Liver (tissue), 9 donors: Measurements from ENCODE around the gene GIT2. TPM values are rescaled to one million over a fixed set of nuclear protein-coding genes. Genes with fewer than 3 reads are reported as not detected.

Experiments
- DNase-seq: peaks from one replicate; pipeline ENCODE4 v3.0.0-alpha.2; 2017; ENCODE audit warnings: low spot score
- H3K27ac ChIP-seq, 2 donors: one replicate each; pipeline ENCODE4 v1.7.0; 2013; ENCODE audit warnings: inconsistent platforms in 2 of 2, low read length in 2 of 2, control low read depth in 1 of 2, low read depth in 1 of 2, mild to moderate bottlenecking in 1 of 2
- H3K27me3 ChIP-seq, 4 donors: one replicate each; pipeline versions ENCODE4 v1.6.1 to v1.7.0; 2013; ENCODE audit warnings: low read length in 3 of 4, inconsistent platforms in 1 of 4, mild to moderate bottlenecking in 1 of 4, moderate library complexity in 1 of 4; ENCODE audit not compliant: control insufficient read depth in 4 of 4, insufficient read depth in 4 of 4
- H3K36me3 ChIP-seq, 4 donors: one replicate each; pipeline versions ENCODE4 v1.6.1 to v1.7.0; 2013; ENCODE audit warnings: low read length in 3 of 4, mild to moderate bottlenecking in 3 of 4, low read depth in 1 of 4, moderate library complexity in 1 of 4; ENCODE audit not compliant: control insufficient read depth in 4 of 4, insufficient read depth in 3 of 4
- H3K4me1 ChIP-seq, 4 donors: one replicate each; pipeline versions ENCODE4 v1.6.1 to v1.7.0; 2013; ENCODE audit warnings: low read length in 3 of 4, mild to moderate bottlenecking in 3 of 4, moderate library complexity in 1 of 4; ENCODE audit not compliant: control insufficient read depth in 4 of 4, insufficient read depth in 4 of 4
- H3K4me3 ChIP-seq, 3 donors: one replicate each; pipeline versions ENCODE4 v1.6.1 to v1.7.0; 2013; ENCODE audit warnings: low read length in 3 of 3, control low read depth in 1 of 3, low read depth in 1 of 3, mild to moderate bottlenecking in 1 of 3
- H3K9ac ChIP-seq, 2 donors: one replicate each; pipeline ENCODE4 v1.7.0; 2013; ENCODE audit warnings: low read length in 2 of 2, mild to moderate bottlenecking in 2 of 2, moderate library complexity in 2 of 2, control low read depth in 1 of 2, low read depth in 1 of 2
- H3K9me3 ChIP-seq, 4 donors: one replicate each; pipeline versions ENCODE4 v1.6.1 to v1.7.0; 2013; ENCODE audit warnings: low read length in 3 of 4; ENCODE audit not compliant: control insufficient read depth in 4 of 4
- EGR1 ChIP-seq, 2 donors: IDR thresholded peaks; 2 replicates each; pipeline ENCODE4 v1.6.1; 2016 to 2018; ENCODE audit warnings: antibody characterized with exemption in 2 of 2, low read depth in 2 of 2
- FOXA1 ChIP-seq: IDR thresholded peaks from 2 replicates; pipeline ENCODE4 v1.6.1; 2016; ENCODE audit warnings: antibody characterized with exemption
- FOXA2 ChIP-seq: IDR thresholded peaks from 2 replicates; pipeline ENCODE4 v1.6.1; 2016; ENCODE audit warnings: antibody characterized with exemption
- GABPA ChIP-seq, 2 donors: IDR thresholded peaks in 1 of 2; conservative IDR thresholded peaks in 1 of 2; 2 replicates each; pipeline ENCODE4 v1.6.1; 2016; ENCODE audit warnings: antibody characterized with exemption in 2 of 2, mild to moderate bottlenecking in 1 of 2, moderate library complexity in 1 of 2
- HNF4A ChIP-seq, 2 donors: conservative IDR thresholded peaks; 2 replicates each; pipeline ENCODE4 v1.6.1; 2016; ENCODE audit warnings: antibody characterized with exemption in 2 of 2, mild to moderate bottlenecking in 2 of 2
- HNF4G ChIP-seq: IDR thresholded peaks from 2 replicates; pipeline ENCODE4 v1.6.1; 2016; ENCODE audit warnings: antibody characterized with exemption
- JUND ChIP-seq, 2 donors: IDR thresholded peaks; 2 replicates each; pipeline ENCODE4 v1.6.1; 2016; ENCODE audit warnings: antibody characterized with exemption in 2 of 2
- NR2F2 ChIP-seq: IDR thresholded peaks from 2 replicates; pipeline ENCODE4 v1.6.1; 2016; ENCODE audit warnings: antibody characterized with exemption
- RAD21 ChIP-seq, 2 donors: IDR thresholded peaks; 2 replicates each; pipeline ENCODE4 v1.6.1; 2016; ENCODE audit warnings: antibody characterized with exemption in 2 of 2, mild to moderate bottlenecking in 2 of 2
- RXRA ChIP-seq, 2 donors: IDR thresholded peaks; 2 replicates each; pipeline ENCODE4 v1.6.1; 2017 to 2018; ENCODE audit warnings: antibody characterized with exemption in 2 of 2, mild to moderate bottlenecking in 1 of 2
- SP1 ChIP-seq: IDR thresholded peaks from 2 replicates; pipeline ENCODE4 v1.6.1; 2018; ENCODE audit warnings: antibody characterized with exemption, mild to moderate bottlenecking
- TAF1 ChIP-seq: conservative IDR thresholded peaks from 2 replicates; pipeline ENCODE4 v1.6.1; 2016; ENCODE audit warnings: antibody characterized with exemption, mild to moderate bottlenecking
- YY1 ChIP-seq: IDR thresholded peaks from 2 replicates; pipeline ENCODE4 v1.6.1; 2016; ENCODE audit warnings: antibody characterized with exemption, mild to moderate bottlenecking
- WGBS: extraction: QIAGEN DNeasy Blood & Tissue Kit; methylation state at CpG from one replicate; pipeline ENCODE4 v1.1.7; 2013; 5-methylcytosine and 5-hydroxymethylcytosine counted together
- polyA plus RNA-seq, 2 donors: library from polyadenylated mRNA; stranded (reverse) in 1 of 2; unstranded in 1 of 2; fragments of 200-250 nt in 1 of 2; fragments of >200 nt in 1 of 2; fragmentation: Nextera tagmentation in 1 of 2; extraction: Ambion mirVana in 1 of 2; gene quantifications; one replicate each; pipeline versions ENCODE4 v1.2.1 to v1.2.3, GENCODE V29; 2013 to 2015
- total RNA-seq, 2 donors: library from RNA; depleted of rRNA; stranded (reverse); fragments of >200 nt; gene quantifications; one replicate each; pipeline ENCODE4 v1.2.3, GENCODE V29; 2014
- TF ChIP-seq, protein P1 (sequence below): IDR thresholded peaks from 2 replicates; pipeline ENCODE4 v1.6.1; 2016; ENCODE audit warnings: antibody characterized with exemption, mild to moderate bottlenecking
- TF ChIP-seq, protein P2 (sequence below): IDR thresholded peaks from 2 replicates; pipeline ENCODE4 v1.6.1; 2016; ENCODE audit warnings: antibody characterized with exemption
- TF ChIP-seq, protein P3 (sequence below): IDR thresholded peaks from 2 replicates; pipeline ENCODE4 v1.6.1; 2016; ENCODE audit warnings: antibody characterized with exemption
- TF ChIP-seq, protein P4 (sequence below): IDR thresholded peaks from 2 replicates; pipeline ENCODE4 v1.6.1; 2016; ENCODE audit warnings: antibody characterized with exemption
- TF ChIP-seq, protein P5 (sequence below): fragments of 150-350 bp; IDR thresholded peaks from 2 replicates; pipeline ENCODE4 v1.5.1; 2017; ENCODE audit warnings: improper control_type of control experiment, low read depth, low read length; ENCODE audit not compliant: missing input control
- donor health status: healthy.
- donor health status: healthy.
- donor health status: healthy.
- donor health status: healthy.
- donor health status: healthy.

Gene GIT2
- total and polyA plus RNA-seq, 4 donors = 6.7 to 30.4 (median 16.7) TPM

DNA sequence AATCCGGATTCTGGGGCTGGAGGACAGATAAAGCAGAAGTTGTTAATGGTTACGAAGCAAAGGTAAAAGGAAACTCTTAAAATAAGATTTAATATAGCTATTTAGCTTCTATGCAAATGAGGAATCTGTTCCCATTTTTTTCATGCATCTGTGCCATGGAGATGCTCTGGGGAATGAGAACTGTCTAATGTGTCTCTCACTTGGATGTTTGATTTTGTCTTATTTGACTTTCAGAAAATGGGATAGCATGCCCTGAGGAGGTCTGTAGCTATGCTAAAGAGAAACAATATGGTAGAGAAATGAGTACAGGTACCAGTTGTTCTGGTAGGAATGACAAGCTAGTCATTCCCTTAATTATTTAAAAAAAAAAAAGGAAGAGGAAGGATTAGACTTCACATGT is 27.9 kb upstream of the GIT2 start (continued):
- TF ChIP-seq, protein P1, sequence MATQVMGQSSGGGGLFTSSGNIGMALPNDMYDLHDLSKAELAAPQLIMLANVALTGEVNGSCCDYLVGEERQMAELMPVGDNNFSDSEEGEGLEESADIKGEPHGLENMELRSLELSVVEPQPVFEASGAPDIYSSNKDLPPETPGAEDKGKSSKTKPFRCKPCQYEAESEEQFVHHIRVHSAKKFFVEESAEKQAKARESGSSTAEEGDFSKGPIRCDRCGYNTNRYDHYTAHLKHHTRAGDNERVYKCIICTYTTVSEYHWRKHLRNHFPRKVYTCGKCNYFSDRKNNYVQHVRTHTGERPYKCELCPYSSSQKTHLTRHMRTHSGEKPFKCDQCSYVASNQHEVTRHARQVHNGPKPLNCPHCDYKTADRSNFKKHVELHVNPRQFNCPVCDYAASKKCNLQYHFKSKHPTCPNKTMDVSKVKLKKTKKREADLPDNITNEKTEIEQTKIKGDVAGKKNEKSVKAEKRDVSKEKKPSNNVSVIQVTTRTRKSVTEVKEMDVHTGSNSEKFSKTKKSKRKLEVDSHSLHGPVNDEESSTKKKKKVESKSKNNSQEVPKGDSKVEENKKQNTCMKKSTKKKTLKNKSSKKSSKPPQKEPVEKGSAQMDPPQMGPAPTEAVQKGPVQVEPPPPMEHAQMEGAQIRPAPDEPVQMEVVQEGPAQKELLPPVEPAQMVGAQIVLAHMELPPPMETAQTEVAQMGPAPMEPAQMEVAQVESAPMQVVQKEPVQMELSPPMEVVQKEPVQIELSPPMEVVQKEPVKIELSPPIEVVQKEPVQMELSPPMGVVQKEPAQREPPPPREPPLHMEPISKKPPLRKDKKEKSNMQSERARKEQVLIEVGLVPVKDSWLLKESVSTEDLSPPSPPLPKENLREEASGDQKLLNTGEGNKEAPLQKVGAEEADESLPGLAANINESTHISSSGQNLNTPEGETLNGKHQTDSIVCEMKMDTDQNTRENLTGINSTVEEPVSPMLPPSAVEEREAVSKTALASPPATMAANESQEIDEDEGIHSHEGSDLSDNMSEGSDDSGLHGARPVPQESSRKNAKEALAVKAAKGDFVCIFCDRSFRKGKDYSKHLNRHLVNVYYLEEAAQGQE = no peak
- TF ChIP-seq YY1 = no peak
- no peak for TF ChIP-seq TAF1
- TF ChIP-seq JUND (IDR thresholded peaks at IDR 0.05) = no peak
- TF ChIP-seq NR2F2 = no peak

DNA sequence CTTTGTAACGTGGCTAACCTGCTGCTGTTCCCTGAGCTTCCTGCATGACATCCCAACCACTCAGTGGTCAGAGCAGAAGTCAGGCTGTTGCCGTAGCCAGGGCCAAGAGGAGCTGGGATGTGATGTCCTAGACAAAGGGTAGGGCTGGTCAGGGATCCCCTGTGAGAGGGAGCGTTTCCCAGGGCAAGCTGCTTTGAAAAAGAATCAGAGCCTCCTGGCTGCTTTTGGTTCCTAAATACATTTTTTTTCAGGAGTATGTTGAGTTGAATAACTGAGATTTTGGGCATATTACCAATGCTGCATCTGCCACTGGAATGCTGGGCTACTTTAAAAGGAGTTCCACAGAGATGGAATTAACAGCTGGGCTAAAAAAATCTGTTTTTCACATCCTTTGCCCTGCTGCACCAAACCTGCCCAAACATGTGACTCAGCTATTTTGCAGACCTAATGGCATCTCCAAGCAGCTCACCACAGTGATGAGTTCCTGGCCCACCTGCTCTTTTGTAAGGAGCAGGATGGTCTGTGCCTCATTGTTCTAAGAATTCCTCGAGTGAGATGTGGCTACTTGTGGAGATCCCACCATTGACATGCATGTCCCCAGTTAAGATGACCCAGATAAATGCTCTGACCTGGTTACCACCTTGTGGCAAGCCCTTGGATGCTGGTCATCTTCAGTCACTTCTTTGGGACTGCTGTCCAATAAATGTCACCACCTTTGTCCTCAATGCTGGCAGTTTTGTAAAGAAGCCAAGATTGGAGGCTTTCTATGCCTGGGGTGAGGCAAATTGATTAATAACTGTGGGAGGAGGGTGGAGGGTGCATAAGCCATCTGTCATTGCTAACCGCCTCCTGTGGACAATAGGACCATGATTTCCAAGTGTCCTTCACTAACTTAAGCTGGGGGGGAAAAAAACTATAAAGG is 27.2 kb upstream of the GIT2 start:
- H3K4me3 ChIP-seq = no peak overlapping the region
- peaks cover 4 to 26% (median 23%) of the 10 kb centered on the region in 4 donors for H3K4me1 ChIP-seq
- H3K27me3 ChIP-seq = no peaks in the 10 kb centered on the region
- peaks cover 2 to 35% (median 23%) of the 10 kb centered on the region in 4 donors for H3K36me3 ChIP-seq
- peak overlapping the region; percentile 14 to 18 for H3K27ac ChIP-seq
- DNase-seq = no peak
- no peak overlapping the region for H3K9ac ChIP-seq
- WGBS = 80% methylated on average over 5 of the region's 5 CpGs
- H3K9me3 ChIP-seq = no peaks in the 10 kb centered on the region
- TF ChIP-seq HNF4A (conservative IDR thresholded peaks at IDR 0.05) = peak; percentile 55 to 73
- TF ChIP-seq SP1 = peak; percentile 29
- no peak for TF ChIP-seq GABPA (IDR thresholded peaks at IDR 0.05 in 1 of 2, conservative IDR thresholded peaks at IDR 0.05 in 1 of 2)
- peak in 1 of 2 donors; percentile 64 for TF ChIP-seq JUND (IDR thresholded peaks at IDR 0.05)
- TF ChIP-seq, protein P2, sequence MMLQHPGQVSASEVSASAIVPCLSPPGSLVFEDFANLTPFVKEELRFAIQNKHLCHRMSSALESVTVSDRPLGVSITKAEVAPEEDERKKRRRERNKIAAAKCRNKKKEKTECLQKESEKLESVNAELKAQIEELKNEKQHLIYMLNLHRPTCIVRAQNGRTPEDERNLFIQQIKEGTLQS = no peak
- TF ChIP-seq RXRA (IDR thresholded peaks at IDR 0.05) = peak; percentile 45 to 78
- TF ChIP-seq, protein P3, sequence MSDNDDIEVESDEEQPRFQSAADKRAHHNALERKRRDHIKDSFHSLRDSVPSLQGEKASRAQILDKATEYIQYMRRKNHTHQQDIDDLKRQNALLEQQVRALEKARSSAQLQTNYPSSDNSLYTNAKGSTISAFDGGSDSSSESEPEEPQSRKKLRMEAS = peak; percentile 15
- TF ChIP-seq FOXA2 = no peak
- no peak for TF ChIP-seq TAF1
- TF ChIP-seq FOXA1 = no peak
- TF ChIP-seq EGR1 (IDR thresholded peaks at IDR 0.05; ENCODE audit: low read depth in 2 of 2) = no peak
- TF ChIP-seq, protein P1 = peak; percentile 51
- TF ChIP-seq, protein P4, sequence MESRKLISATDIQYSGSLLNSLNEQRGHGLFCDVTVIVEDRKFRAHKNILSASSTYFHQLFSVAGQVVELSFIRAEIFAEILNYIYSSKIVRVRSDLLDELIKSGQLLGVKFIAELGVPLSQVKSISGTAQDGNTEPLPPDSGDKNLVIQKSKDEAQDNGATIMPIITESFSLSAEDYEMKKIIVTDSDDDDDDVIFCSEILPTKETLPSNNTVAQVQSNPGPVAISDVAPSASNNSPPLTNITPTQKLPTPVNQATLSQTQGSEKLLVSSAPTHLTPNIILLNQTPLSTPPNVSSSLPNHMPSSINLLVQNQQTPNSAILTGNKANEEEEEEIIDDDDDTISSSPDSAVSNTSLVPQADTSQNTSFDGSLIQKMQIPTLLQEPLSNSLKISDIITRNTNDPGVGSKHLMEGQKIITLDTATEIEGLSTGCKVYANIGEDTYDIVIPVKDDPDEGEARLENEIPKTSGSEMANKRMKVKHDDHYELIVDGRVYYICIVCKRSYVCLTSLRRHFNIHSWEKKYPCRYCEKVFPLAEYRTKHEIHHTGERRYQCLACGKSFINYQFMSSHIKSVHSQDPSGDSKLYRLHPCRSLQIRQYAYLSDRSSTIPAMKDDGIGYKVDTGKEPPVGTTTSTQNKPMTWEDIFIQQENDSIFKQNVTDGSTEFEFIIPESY = peak; percentile 49
- TF ChIP-seq YY1 = peak; percentile 58
- no peak for TF ChIP-seq HNF4G
- TF ChIP-seq, protein P5, sequence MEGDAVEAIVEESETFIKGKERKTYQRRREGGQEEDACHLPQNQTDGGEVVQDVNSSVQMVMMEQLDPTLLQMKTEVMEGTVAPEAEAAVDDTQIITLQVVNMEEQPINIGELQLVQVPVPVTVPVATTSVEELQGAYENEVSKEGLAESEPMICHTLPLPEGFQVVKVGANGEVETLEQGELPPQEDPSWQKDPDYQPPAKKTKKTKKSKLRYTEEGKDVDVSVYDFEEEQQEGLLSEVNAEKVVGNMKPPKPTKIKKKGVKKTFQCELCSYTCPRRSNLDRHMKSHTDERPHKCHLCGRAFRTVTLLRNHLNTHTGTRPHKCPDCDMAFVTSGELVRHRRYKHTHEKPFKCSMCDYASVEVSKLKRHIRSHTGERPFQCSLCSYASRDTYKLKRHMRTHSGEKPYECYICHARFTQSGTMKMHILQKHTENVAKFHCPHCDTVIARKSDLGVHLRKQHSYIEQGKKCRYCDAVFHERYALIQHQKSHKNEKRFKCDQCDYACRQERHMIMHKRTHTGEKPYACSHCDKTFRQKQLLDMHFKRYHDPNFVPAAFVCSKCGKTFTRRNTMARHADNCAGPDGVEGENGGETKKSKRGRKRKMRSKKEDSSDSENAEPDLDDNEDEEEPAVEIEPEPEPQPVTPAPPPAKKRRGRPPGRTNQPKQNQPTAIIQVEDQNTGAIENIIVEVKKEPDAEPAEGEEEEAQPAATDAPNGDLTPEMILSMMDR = no peak
- peak; percentile 14 to 30 for TF ChIP-seq RAD21 (IDR thresholded peaks at IDR 0.05)
- no peak for TF ChIP-seq NR2F2
